GM18858 (cell line): ENCODE results near the gene SETBP1.

Experiments
- ATAC-seq: cut with Tn5 transposase; IDR thresholded peaks from one replicate; pipeline ENCODE4 v1.9.1; 2021; ENCODE audit not compliant: unreplicated experiment

Gene SETBP1

GRCh38 chr18:44811572-44812125 lies 131.0 kb downstream of the SETBP1 start:
- ATAC-seq: no peak

- ATAC-seq: no peak
Observed at GRCh38 chr18:44812426-44812825, 131.7 kb downstream of the SETBP1 start.

GRCh38 chr18:44813586-44813985 lies 132.9 kb downstream of the SETBP1 start:
- ATAC-seq: no peak

- ATAC-seq: no peak
Observed at GRCh38 chr18:44815108-44815507, 134.4 kb downstream of the SETBP1 start.

- no peak for ATAC-seq
Observed at GRCh38 chr18:44816050-44816449, 135.4 kb downstream of the SETBP1 start.

- ATAC-seq: no peak
Observed at GRCh38 chr18:44816477-44816876, 135.8 kb downstream of the SETBP1 start.

GRCh38 chr18:44817831-44818473 lies 137.3 kb downstream of the SETBP1 start:
- ATAC-seq: no peak

GRCh38 chr18:44818668-44819403 lies 138.1 kb downstream of the SETBP1 start:
- peak; percentile 42 for ATAC-seq

- no peak for ATAC-seq
Observed at GRCh38 chr18:44819944-44820510, 139.3 kb downstream of the SETBP1 start.

GRCh38 chr18:44821924-44822323 lies 141.2 kb downstream of the SETBP1 start:
- ATAC-seq: no peak

GRCh38 chr18:44823286-44823685 lies 142.6 kb downstream of the SETBP1 start:
- no peak for ATAC-seq

GRCh38 chr18:44823782-44824181 lies 143.1 kb downstream of the SETBP1 start:
- no peak for ATAC-seq

- ATAC-seq: no peak
Observed at GRCh38 chr18:44824884-44825283, 144.2 kb downstream of the SETBP1 start.

GRCh38 chr18:44826418-44827259 lies 146.0 kb downstream of the SETBP1 start:
- no peak for ATAC-seq

GRCh38 chr18:44828080-44828479 lies 147.4 kb downstream of the SETBP1 start:
- no peak for ATAC-seq

GRCh38 chr18:44830581-44830980 lies 149.9 kb downstream of the SETBP1 start:
- no peak for ATAC-seq

GRCh38 chr18:44833786-44834185 lies 153.1 kb downstream of the SETBP1 start:
- ATAC-seq: no peak

- ATAC-seq: no peak
Observed at GRCh38 chr18:44834867-44835469, 154.3 kb downstream of the SETBP1 start.

- no peak for ATAC-seq
Observed at GRCh38 chr18:44835703-44836102, 155.0 kb downstream of the SETBP1 start.

- ATAC-seq: no peak
Observed at GRCh38 chr18:44836263-44836662, 155.6 kb downstream of the SETBP1 start.
